NCI-H128 (cell line): Measurements from ENCODE around the gene CWC22.
"Not testable (repeated sequence)": the region's sequence is repeated elsewhere in the genome, so short reads cannot be mapped to it uniquely, and the experiment has no call there.

ENCODE experiments used
- DNase-seq: peaks from one replicate; lab custom pipeline; 2025; ENCODE audit not compliant: unreplicated experiment; lab: John Stamatoyannopoulos, UW

Gene CWC22

DNA sequence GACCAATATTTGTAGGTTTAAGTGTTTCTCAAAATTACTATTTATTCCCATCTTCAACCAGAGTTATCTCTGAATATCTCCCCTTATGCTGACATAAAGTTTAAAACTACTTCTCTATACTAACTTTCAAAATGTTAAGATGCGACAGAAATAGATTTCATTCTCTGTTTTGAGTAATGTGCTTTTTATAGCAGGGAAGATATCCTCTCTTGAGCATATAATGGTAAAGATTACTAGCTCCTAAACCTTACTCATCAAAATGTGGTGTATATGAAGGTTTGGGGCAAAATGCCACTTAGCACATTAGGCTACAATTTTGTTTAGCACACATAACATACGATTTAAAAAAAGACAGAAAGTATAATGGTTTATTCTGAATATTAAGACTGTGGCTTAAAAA is 54.4 kb downstream of the CWC22 start:
- DNase-seq = no peak

GRCh38 chr2:179951680-179952079 is 55.4 kb downstream of the CWC22 start:
- DNase-seq = no peak

DNA sequence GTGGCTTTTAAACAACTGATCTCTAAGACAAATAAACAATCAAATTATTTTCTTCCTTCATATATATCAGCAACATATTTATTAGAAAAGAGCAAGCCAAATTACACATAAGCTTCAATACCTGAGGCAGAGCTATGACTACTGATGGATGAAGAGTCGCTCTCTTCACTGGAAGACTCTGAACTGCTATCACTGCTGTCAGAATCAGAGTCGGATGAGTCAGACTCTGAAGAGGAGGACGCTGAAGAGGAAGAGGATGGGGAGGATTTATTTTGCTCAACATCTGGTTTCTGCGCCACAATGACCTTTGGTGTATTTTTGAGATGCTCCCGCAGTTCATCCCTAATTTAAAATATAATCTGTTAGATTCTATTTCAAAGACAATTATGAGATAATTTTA is 56.7 kb downstream of the CWC22 start:
- DNase-seq = no peak

DNA sequence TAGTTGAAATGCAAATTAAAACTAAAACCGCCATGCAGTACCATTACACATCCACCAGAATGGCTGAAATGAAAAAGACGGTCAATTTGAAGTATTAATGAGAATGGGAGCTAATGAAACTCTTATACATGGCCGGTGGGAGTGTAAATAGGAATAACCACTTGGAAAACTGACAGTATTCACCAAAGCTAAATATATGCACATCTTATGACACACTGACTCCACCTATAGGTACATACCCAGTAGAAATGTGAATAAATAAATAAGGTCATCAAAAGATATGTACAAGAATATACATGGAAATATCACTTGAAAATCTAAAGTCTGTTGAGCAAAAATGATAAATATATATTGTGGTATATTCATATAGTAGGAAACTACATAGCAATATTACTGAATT is 57.7 kb downstream of the CWC22 start:
- no peak for DNase-seq

- no peak for DNase-seq
Measured at GRCh38 chr2:179948058-179948457, 59.0 kb downstream of the CWC22 start.

- DNase-seq = no peak
Measured at GRCh38 chr2:179946810-179947615, 60.1 kb downstream of the CWC22 start.

GRCh38 chr2:179946346-179946745 is 60.8 kb downstream of the CWC22 start:
- DNase-seq = no peak

DNA sequence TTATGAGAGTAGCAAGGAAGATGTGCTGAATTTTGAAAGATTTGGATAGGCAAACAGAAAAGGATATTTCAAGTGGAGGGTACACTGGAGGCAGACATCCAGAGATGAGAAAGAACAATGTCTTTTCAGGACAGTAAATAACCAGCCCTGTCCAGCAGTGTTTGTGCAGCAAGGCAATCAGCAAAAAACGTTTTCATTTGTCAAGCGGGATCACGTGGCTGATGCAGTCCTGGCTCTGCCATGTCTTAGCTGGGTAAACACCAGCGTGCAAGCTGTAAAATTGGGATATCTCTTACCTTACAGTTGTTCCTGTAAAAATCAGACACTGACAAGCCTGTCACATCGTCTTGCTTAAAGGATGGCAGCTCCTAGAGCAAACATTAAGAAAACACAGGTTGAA is 67.8 kb downstream of the CWC22 start:
- no peak for DNase-seq

DNA sequence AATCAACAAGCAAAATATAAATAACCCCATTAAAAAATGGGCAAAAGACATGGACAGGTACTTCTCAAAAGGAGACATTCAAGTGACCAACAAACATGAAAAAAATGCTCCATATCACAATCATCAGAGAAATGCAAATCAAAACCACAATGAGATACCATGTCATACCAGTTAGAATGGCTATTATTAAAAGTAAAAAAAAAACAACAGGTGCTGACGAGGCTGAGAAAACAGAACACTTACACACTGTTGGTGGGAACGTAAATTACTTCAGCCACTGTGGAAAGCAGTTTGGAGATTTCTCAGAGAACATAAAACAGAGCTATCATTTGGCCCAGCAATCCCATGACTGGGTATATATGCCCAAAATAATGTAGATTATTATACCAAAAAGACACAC is 69.1 kb downstream of the CWC22 start:
- no peak for DNase-seq

- DNase-seq = no peak
Measured at GRCh38 chr2:179936654-179937053, 70.4 kb downstream of the CWC22 start.

DNA sequence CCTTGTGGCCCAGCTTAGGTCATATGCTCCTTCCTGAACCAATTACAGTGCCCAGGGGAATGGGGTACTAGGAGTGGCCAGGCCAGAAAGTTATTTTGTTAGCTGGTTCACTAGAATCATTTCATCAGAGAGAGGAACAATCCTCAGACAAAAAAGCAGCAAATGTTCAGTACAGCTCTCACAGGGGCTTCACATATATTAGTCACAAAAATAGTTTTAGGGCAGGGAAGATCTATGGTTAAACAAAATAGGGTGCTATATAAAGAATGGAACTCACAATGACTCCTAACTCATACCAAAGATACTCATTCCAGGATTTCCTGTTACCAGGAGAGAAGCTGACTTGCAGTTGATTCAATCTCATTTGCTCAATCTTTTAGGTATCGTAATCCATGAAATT is 71.0 kb downstream of the CWC22 start:
- DNase-seq = no peak

DNA sequence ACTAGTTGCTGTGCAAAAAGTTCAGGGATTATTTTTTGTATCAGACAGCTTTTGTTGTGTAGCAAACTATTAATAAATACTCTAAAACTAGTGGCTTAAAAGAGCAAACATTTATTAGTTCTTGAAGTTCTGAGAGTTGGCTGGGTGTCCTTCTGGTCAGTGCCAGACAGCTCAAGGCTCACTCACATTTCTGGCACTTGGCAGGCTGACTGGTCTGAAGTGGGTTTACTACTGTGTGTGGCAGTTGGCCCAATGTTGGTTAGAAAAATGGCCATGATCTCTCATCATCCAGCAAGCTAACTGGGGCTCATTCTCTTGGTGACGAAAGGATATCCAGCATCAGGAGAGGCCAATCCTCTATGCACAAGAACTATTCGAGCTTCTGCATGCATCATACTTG is 74.3 kb downstream of the CWC22 start:
- no peak for DNase-seq

DNA sequence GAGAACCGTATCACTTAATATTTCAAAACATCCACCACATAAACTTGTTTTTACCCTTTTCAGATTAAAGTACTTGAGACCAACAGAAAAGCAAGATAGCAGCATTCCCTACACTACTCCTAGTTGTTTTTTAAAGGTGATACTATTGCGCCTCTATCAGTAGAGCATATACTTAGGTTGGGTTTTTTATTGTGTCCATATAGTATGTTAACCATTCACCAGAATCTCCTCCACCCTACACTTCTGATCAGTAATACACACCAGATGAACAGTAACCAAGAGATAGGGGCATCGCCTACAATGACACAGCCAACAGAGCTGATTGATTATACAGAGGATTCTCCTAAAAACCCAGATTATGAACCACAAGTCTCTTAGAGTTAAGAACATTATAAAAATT is 75.6 kb downstream of the CWC22 start:
- no peak for DNase-seq

DNA sequence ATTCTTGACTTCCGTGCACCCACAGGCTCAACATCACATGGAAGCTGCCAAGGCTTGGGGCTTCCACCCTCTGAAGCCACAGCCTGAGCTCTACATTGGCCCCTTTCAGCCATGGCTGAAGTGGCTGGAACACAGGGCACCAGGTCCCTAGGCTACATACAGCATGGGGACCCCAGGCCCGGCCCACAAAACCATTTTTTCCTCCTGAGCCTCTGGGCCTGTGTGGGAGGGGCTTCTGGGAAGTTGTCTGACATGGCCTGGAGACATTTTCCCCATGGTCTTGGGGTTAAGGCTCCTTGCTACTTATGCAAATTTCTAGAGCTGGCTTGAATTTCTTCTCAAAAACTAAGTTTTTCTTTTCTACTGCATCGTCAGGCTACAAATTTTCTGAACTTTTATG is 77.1 kb downstream of the CWC22 start:
- not testable (repeated sequence) for DNase-seq

- DNase-seq = no peak
Measured at GRCh38 chr2:179927041-179927440, 80.1 kb downstream of the CWC22 start.

- no peak for DNase-seq
Measured at GRCh38 chr2:179925713-179926112, 81.4 kb downstream of the CWC22 start.

GRCh38 chr2:179917272-179917671 is 89.8 kb downstream of the CWC22 start:
- no peak for DNase-seq

GRCh38 chr2:179915395-179915992 is 91.6 kb downstream of the CWC22 start:
- no peak for DNase-seq

DNA sequence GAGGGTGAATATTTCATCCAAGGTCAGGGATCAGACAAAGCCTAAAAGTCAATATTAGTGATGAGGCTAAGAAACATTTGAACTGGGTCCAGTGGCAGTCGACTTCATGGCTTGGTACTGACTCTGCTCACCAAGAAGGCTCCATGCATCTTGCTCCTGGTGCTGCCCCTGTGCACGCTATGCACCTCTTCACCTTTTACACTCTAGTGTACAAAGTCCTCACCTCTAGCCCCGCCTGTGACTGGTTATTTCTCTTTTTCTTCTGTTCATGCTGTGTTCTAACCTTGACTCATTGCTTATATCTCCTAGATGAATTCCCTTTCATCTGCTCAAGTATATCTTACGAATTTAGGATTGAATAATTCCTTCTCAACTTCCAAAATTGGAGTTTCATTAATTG is 93.3 kb downstream of the CWC22 start:
- no peak for DNase-seq

DNA sequence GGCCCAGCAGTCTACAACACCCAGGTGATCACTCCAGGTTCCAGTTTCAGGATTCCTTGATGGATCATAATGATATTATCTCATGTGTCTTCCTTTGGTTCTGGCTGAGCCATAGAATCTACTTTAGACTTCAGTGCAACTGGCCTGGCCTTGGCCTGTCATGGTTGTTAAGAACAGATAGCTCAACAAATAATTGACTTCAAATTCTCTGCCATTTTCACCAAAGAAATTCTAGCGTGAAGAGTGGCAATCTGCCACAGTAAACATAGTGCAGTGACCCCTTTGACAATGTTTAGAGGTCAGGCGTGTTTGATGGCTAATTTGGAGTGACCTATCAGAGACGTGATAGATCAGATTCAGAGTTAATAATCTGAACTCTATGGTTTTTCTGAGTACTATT is 95.5 kb downstream of the CWC22 start:
- no peak for DNase-seq

DNA sequence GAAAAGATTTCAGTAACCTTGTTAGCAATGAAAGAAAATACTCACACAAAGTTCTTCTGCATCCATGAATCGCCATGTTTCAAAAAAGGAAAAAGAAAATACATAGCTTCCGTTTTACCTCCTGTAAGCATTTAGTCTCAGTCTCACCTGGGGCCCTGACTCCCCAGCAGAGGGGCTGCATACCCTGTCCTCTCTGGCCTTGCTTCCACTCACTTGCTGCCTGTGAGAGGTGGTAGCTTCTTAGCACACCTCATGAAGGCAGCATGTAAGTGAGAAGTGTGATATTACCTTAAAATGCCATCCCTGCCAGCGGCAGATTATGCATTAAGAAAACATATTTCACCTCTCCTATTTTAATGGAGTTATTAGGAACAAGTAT is 96.4 kb downstream of the CWC22 start:
- DNase-seq = no peak

DNA sequence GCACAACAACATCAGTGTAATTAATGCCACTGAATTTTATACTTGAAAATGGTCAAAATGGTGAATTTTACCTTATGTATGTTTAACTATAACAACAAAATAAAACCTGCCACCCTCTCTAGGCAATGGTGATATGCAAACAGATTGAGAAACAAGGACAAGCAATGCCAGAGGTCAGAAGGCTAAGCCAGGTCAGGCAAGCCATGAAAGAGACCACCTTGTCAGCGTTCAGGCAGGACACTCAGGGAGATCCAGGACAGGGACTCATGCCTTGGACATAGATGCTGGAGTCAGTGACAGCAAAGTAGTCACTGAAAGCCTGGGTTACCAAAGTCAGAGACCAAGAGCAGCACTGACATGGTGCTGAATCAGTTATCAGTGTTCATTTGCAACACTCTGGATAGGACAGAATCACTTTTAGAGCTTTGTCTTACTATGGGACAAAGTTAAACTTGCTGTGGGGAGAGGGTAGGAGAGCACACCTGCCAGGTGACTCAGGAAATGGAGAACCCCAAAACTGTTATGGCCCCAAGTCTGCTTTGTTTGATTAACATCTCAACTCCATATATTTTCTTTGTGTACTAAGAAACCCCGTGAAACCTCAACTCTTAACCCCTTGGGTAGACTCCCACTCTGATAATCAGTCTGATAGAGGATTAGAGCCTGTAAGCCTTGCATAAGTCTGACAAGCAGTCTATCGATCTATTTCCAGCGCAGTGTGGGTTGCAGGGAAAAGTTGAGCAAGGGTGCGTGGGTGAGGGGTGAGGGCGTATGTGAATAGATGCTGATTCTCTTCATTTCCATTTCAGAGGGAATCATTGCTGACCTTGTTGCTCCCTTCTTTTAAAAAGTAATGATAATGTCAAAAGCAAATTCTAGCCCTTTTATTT is 97.0 kb downstream of the CWC22 start:
- no peak for DNase-seq
